Panc1 (cell line): ENCODE data around the gene IL17B. TPM values are rescaled to one million over a fixed set of nuclear protein-coding genes. Genes with fewer than 3 reads are reported as not detected.

Experiments
- ATAC-seq: fragments of 200-7000 bp; cut with Tn5 transposase; 2 replicates; pipeline ENCODE4 v1.9.1; 2020; ENCODE audit warnings: mild to moderate bottlenecking, moderate library complexity
- BruUV-seq: library from RNA; stranded (reverse); fragments of 400-500 nt; replicated peaks from 2 replicates; lab custom pipeline; 2021; lab: Mats Ljungman, UMichigan
- CTCF ChIA-PET: fragments of 300-600 bp; sonication (Branson Sonifier 250); formaldehyde crosslinking; loops from one replicate; lab custom pipeline; 2022; ENCODE audit warnings: antibody characterized with exemption; lab: Charles Lee
- POLR2A ChIA-PET: fragments of 300-600 bp; sonication (Branson Sonifier 250); formaldehyde crosslinking; loops from one replicate; lab custom pipeline; 2022; ENCODE audit warnings: antibody characterized with exemption; lab: Charles Lee
- DNase-seq: peaks from one replicate; pipeline ENCODE4 v3.0.0-alpha.2; 2010; ENCODE audit warnings: low read depth, low spot score
- H3K27ac ChIP-seq: 2 replicates; pipeline ENCODE4 v1.5.1; 2011; ENCODE audit warnings: mild to moderate bottlenecking, low read length, inconsistent platforms
- H3K27me3 ChIP-seq: fragments of 200-500 bp; sonication (Bioruptor generic); 2 replicates; pipeline ENCODE4 v1.6.0; 2014; ENCODE audit warnings: low read length, inconsistent platforms; ENCODE audit not compliant: control insufficient read depth, insufficient read depth
- H3K36me3 ChIP-seq: fragments of 200-500 bp; sonication (Bioruptor generic); 2 replicates; pipeline ENCODE4 v1.5.1; 2014; ENCODE audit warnings: inconsistent platforms, mild to moderate bottlenecking, low read length, moderate library complexity; ENCODE audit not compliant: control insufficient read depth, insufficient read depth
- H3K4me1 ChIP-seq: 2 replicates; pipeline ENCODE4 v1.5.1; 2011; ENCODE audit warnings: inconsistent platforms, mild to moderate bottlenecking, low read length, moderate library complexity; ENCODE audit not compliant: control insufficient read depth, insufficient read depth
- H3K4me3 ChIP-seq, 2 experiments: 2 replicates each; pipeline ENCODE4 v1.5.1; 2011 to 2012; ENCODE audit warnings: low read depth in 2 of 2, low read length in 2 of 2, mild to moderate bottlenecking in 2 of 2, inconsistent platforms in 1 of 2, moderate library complexity in 1 of 2
- H3K9me3 ChIP-seq: fragments of 200-500 bp; sonication (Bioruptor generic); 2 replicates; pipeline ENCODE4 v1.5.1; 2014; ENCODE audit warnings: low read depth, mild to moderate bottlenecking, inconsistent platforms, low read length, moderate library complexity; ENCODE audit not compliant: control insufficient read depth, insufficient read depth
- POLR2AphosphoS5 ChIP-seq: IDR thresholded peaks from 2 replicates; pipeline ENCODE4 v1.6.1; 2012; ENCODE audit warnings: mild to moderate bottlenecking, low read depth, low read length, moderate library complexity
- SIN3A ChIP-seq: IDR thresholded peaks from 2 replicates; pipeline ENCODE4 v1.6.1; 2012; ENCODE audit warnings: low read depth, mild to moderate bottlenecking, low read length, moderate library complexity, borderline replicate concordance; ENCODE audit not compliant: insufficient read depth
- TCF7L2 ChIP-seq: IDR thresholded peaks from 2 replicates; pipeline ENCODE4 v1.6.1; 2011; ENCODE audit warnings: mild to moderate bottlenecking, low read depth, low read length, inconsistent platforms
- in situ Hi-C: cut with HindIII; loops from 2 replicates; pipeline ENCODE4 v1.10.0; 2016; ENCODE audit warnings: low sequenced_read_pairs, low pct_unique_long_range_greater_than_20kb
- intact Hi-C: fragments of 100-400 bp; cut with micrococcal nuclease; formaldehyde crosslinking; loops from one replicate; pipeline ENCODE4 v1.10.0; 2022; ENCODE audit not compliant: unreplicated experiment
- total RNA-seq: library from RNA; stranded (reverse); gene quantifications from one replicate; pipeline ENCODE4 v1.2.1, GENCODE V29; 2021; ENCODE audit not compliant: unreplicated experiment
- TF ChIP-seq, protein P1 (sequence below): fragments of 450-650 bp; IDR thresholded peaks from 2 replicates; pipeline ENCODE4 v1.5.1; 2017; ENCODE audit warnings: mild to moderate bottlenecking
- TF ChIP-seq, protein P2 (sequence below), 2 experiments: IDR thresholded peaks; 2 replicates each; pipeline ENCODE4 v1.6.1; 2011 to 2012; ENCODE audit warnings: low read depth in 2 of 2, control low read depth in 1 of 2, low read length in 1 of 2, mild to moderate bottlenecking in 1 of 2, moderate library complexity in 1 of 2; ENCODE audit not compliant: insufficient read depth in 1 of 2

IL17B gene
- total RNA-seq, 1 experiment from 2014 or later = not detected

DNA sequence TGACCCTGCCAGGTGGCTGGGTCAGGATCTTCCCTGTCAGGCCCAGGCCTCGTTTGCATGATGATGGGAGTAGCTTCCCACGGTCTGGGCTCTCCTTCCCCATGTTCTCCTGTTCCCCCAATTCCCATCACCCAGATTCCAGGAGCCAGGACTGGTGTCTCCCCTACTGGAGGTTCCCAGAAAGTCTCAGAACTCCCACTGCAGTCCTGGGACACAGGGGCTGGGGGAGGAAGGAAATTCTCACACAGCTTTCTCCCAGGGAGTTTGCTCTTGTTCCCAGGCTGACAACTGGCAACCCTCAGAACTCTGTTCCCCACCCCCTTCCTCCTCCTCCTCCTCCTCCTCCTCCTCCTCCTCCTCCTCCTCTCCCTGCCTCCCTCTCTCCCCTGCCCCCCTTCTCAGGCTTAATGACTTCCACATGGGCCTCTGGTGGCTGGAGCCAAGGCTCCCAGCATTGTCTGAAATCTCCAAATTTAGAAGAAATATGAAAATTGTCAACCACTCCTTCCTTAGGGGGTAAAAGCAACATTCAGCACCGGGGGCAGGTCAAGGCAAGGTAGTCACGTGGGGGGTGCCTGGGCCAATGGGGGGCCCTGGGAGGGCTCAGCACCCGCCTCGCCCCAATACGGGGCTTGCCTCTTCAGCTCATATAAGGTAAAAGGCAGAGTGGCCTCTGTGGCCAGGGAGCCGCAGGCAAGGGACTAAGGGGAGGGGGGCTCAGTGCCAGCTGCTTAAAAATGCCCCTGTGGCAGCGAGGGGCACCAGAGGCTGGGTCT, 27.3 kb upstream of the IL17B start:
- in situ Hi-C loops (no loop called here), intact Hi-C loops (no loop called here)
- peak overlapping the region in 1 of 2 experiments; percentile 22; a peak in 1 of 4 replicates for H3K4me3 ChIP-seq
- TF ChIP-seq SIN3A (no peak), TCF7L2 (no peak), POLR2AphosphoS5 (no peak)
- TF ChIP-seq, protein P1, sequence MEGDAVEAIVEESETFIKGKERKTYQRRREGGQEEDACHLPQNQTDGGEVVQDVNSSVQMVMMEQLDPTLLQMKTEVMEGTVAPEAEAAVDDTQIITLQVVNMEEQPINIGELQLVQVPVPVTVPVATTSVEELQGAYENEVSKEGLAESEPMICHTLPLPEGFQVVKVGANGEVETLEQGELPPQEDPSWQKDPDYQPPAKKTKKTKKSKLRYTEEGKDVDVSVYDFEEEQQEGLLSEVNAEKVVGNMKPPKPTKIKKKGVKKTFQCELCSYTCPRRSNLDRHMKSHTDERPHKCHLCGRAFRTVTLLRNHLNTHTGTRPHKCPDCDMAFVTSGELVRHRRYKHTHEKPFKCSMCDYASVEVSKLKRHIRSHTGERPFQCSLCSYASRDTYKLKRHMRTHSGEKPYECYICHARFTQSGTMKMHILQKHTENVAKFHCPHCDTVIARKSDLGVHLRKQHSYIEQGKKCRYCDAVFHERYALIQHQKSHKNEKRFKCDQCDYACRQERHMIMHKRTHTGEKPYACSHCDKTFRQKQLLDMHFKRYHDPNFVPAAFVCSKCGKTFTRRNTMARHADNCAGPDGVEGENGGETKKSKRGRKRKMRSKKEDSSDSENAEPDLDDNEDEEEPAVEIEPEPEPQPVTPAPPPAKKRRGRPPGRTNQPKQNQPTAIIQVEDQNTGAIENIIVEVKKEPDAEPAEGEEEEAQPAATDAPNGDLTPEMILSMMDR = no peak
- TF ChIP-seq, protein P2, sequence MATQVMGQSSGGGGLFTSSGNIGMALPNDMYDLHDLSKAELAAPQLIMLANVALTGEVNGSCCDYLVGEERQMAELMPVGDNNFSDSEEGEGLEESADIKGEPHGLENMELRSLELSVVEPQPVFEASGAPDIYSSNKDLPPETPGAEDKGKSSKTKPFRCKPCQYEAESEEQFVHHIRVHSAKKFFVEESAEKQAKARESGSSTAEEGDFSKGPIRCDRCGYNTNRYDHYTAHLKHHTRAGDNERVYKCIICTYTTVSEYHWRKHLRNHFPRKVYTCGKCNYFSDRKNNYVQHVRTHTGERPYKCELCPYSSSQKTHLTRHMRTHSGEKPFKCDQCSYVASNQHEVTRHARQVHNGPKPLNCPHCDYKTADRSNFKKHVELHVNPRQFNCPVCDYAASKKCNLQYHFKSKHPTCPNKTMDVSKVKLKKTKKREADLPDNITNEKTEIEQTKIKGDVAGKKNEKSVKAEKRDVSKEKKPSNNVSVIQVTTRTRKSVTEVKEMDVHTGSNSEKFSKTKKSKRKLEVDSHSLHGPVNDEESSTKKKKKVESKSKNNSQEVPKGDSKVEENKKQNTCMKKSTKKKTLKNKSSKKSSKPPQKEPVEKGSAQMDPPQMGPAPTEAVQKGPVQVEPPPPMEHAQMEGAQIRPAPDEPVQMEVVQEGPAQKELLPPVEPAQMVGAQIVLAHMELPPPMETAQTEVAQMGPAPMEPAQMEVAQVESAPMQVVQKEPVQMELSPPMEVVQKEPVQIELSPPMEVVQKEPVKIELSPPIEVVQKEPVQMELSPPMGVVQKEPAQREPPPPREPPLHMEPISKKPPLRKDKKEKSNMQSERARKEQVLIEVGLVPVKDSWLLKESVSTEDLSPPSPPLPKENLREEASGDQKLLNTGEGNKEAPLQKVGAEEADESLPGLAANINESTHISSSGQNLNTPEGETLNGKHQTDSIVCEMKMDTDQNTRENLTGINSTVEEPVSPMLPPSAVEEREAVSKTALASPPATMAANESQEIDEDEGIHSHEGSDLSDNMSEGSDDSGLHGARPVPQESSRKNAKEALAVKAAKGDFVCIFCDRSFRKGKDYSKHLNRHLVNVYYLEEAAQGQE (IDR thresholded peaks at IDR 0.05; ENCODE audit: insufficient read depth in 1 of 2, low read depth in 2 of 2, low read length in 1 of 2) = no peak
- POLR2A ChIA-PET = interaction anchor here (0.6 to 0.7 kb wide), 3 partner anchors 12 to 384 kb away, joined by 5 to 10 read pairs (median 6); no protein-coding TSS in a partner anchor
- CTCF ChIA-PET = no interaction called here
- no peak for ATAC-seq
- H3K27ac ChIP-seq = no peak overlapping the region
- H3K4me1 ChIP-seq = no peaks in the 10 kb centered on the region
- no TSS peak for BruUV-seq
- H3K9me3 ChIP-seq = no peaks in the 10 kb centered on the region
- H3K27me3 ChIP-seq = no peaks in the 10 kb centered on the region
- no peak for DNase-seq
- H3K36me3 ChIP-seq = no peaks in the 10 kb centered on the region

DNA sequence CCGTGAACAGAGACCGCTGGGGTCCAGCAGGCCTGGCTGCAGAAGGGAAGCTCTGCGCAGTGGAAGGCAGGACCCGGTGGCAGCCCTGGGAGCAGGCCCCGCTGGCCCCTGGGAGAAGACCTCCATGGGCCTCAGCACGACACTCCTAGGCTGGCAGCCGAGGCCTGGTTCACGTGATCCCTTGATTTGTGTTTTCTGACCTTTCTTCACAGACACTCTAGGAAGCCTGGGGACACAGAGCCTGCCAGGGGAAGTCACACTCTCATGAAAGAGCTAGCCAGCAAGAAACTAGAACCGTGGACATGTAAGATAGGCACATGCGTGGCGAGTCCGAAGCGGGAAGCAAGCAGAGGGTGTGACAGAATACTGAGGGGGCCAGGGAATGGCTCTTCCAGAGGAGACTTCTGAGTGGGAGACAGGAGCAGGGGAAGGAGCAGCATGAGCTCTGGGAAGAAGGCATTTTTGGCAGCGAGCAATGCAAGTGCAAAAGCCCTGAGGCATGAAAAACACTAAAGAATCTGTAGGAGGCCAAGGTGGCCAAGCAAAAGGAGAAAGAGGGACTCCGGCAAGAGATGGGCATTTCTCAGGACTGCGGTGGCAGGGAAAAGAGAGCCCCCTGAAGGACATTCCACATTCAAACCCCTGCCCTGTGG, 26.6 kb upstream of the IL17B start:
- no peaks in the 10 kb centered on the region for H3K36me3 ChIP-seq
- CTCF ChIA-PET = no interaction called here
- POLR2A ChIA-PET = interaction anchor here (0.6 kb wide), 2 partner anchors 12 to 232 kb away, joined by 6 to 10 read pairs; no protein-coding TSS in a partner anchor
- TF ChIP-seq, protein P1 = no peak
- TF ChIP-seq SIN3A (no peak), TCF7L2 (no peak), POLR2AphosphoS5 (no peak)
- TF ChIP-seq, protein P2 (IDR thresholded peaks at IDR 0.05; ENCODE audit: insufficient read depth in 1 of 2, low read depth in 2 of 2, low read length in 1 of 2) = no peak
- DNase-seq = no peak
- no TSS peak for BruUV-seq
- no peaks in the 10 kb centered on the region for H3K9me3 ChIP-seq
- in situ Hi-C loops = no loop called here
- intact Hi-C loops = no loop called here
- H3K27ac ChIP-seq = no peak overlapping the region
- H3K4me3 ChIP-seq = no peak overlapping the region
- no peak for ATAC-seq
- no peaks in the 10 kb centered on the region for H3K27me3 ChIP-seq
- no peaks in the 10 kb centered on the region for H3K4me1 ChIP-seq
